Sciatic nerve (tissue), 2 donors: ENCODE measurements around the gene IGF2. TPM values are rescaled to one million over a fixed set of nuclear protein-coding genes. Genes with fewer than 3 reads are reported as not detected.

Experiments used
- ATAC-seq: fragments of 200-7000 bp; cut with Tn5 transposase; one replicate; pipeline ENCODE4 v1.9.1; 2020; ENCODE audit warnings: mild to moderate bottlenecking, moderate library complexity
- DNase-seq: peaks from one replicate; pipeline ENCODE4 v3.0.0-alpha.2; 2020; ENCODE audit warnings: low spot score
- intact Hi-C: fragments of 100-400 bp; cut with DNase I; formaldehyde crosslinking; loops from one replicate; pipeline ENCODE4 v1.14.2; 2022
- total RNA-seq: library from RNA; stranded (reverse); fragmentation: NEBNext Ultra II Directional; extraction: Animal tissue kit (Norgen Biotek cat#: 25700); gene quantifications from one replicate; pipeline ENCODE4 v1.2.1, GENCODE V29; 2021
- donor health status: DM: no; HTN: no; CAD: no.
- donor health status: DM: no; HTN: no; CAD: no.

Gene IGF2
- total RNA-seq, 1 donor from 2014 or later: 473 TPM

DNA sequence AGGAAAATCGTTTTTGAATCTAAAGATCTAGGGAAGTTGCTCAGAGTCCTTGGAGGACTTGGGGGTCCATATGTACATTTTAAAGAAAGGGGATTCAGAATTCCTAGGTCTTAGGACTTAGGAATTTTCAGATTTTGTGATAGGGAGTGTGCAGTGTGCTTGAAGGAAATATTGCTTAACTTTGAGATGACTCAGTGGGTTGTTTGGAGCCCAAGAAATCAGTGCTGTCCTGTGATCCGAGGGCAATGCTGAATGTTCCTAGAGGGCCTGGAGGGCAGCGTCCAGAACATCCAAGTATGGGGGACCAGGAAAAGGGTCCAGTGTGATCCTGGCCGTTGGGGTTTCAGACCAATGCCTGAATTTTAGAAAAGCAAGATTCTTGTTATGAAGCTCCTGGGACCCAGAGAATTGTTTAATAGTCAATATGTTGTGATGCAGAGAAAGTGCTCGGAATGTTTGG, 3.1 kb upstream of the IGF2 start:
- ATAC-seq (no peak), DNase-seq (no peak)
- intact Hi-C loops: no loop called here

- ATAC-seq (no peak), DNase-seq (no peak)
- intact Hi-C loops: no loop called here
Measured at GRCh38 chr11:2140411-2141400, 1.5 kb upstream of the IGF2 start.

GRCh38 chr11:2139621-2140337, 590 bp upstream of the IGF2 start:
- no peak for DNase-seq
- no peak for ATAC-seq
- intact Hi-C loops: no loop called here

GRCh38 chr11:2138431-2139122, 612 bp downstream of the IGF2 start:
- DNase-seq (no peak), ATAC-seq (no peak)
- intact Hi-C loops: no loop called here

DNA sequence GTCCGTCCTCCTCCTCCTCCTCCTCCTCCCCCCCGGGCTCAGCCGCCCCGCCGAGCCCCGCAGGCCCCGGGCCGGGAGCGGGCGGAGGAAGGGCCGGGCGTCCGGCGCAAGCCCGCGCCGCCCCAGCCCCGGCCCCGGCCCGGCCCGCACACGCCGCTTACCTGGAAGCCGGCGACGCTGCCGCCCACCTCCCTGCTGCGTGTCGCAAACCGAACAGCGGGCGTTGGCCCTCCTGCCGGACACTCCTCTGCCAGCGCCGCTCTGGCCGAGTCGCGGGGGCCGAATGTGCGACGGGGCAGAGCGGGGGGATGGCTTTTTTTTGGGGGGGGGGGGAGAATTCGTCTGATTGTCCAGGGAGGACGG, 1.1 kb downstream of the IGF2 start:
- no peak for DNase-seq
- intact Hi-C loops: no loop called here
- no peak for ATAC-seq

DNA sequence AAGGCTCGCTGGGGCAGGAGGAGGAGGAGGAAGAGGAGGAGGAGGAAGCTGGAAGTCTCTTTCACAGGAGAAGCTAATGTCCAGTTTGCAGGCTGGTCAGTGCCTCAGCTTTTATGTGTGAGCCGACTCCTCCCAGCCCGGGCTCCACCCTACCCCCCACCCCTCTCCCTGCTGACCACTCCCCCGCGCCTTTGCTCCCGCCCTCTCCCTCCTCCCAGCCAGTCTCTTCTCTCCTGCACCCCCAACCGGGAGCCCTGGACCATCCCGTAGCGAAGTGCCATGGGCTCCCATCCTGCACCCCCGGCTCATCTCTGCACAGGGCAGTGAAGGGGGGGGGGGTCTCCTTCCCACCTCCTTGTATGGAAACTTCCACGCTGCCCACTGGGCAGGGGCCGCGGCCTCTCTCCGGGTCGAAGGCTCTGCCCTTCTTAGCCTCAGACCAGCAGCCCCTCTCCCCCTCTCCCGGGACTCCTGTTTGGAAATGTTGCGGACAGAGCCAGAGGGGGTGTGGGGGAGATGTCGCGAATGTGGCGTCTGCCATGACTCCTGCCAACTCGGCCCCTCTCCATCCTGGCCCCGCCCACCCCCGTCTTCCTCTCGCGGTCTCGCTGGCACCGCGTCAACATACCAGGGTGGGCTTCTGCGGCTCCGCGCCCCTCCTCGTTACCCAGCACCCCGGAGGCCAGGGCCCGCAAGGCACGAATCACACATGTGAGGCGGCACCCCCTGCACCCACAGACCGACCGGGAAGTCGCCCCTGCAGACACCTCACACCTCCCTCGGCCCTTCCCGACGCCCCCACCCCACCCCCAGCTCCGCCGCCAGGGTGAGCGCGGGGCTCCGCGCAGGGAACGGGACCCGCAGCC, 1.8 kb downstream of the IGF2 start:
- ATAC-seq (peak; percentile 89), DNase-seq (peak; percentile 83)
- intact Hi-C loops: no loop called here

- DNase-seq: no peak
- ATAC-seq: no peak
- intact Hi-C loops: no loop called here
Measured at GRCh38 chr11:2136952-2137201, 2.3 kb downstream of the IGF2 start.

- intact Hi-C loops: no loop called here
- DNase-seq (no peak), ATAC-seq (no peak)
Measured at GRCh38 chr11:2136209-2136951, 2.8 kb downstream of the IGF2 start.

GRCh38 chr11:2135648-2136201, 3.5 kb downstream of the IGF2 start:
- no peak for ATAC-seq
- no peak for DNase-seq
- intact Hi-C loops: no loop called here

GRCh38 chr11:2135018-2135569, 4.1 kb downstream of the IGF2 start:
- intact Hi-C loops: no loop called here
- ATAC-seq (no peak), DNase-seq (no peak)

DNA sequence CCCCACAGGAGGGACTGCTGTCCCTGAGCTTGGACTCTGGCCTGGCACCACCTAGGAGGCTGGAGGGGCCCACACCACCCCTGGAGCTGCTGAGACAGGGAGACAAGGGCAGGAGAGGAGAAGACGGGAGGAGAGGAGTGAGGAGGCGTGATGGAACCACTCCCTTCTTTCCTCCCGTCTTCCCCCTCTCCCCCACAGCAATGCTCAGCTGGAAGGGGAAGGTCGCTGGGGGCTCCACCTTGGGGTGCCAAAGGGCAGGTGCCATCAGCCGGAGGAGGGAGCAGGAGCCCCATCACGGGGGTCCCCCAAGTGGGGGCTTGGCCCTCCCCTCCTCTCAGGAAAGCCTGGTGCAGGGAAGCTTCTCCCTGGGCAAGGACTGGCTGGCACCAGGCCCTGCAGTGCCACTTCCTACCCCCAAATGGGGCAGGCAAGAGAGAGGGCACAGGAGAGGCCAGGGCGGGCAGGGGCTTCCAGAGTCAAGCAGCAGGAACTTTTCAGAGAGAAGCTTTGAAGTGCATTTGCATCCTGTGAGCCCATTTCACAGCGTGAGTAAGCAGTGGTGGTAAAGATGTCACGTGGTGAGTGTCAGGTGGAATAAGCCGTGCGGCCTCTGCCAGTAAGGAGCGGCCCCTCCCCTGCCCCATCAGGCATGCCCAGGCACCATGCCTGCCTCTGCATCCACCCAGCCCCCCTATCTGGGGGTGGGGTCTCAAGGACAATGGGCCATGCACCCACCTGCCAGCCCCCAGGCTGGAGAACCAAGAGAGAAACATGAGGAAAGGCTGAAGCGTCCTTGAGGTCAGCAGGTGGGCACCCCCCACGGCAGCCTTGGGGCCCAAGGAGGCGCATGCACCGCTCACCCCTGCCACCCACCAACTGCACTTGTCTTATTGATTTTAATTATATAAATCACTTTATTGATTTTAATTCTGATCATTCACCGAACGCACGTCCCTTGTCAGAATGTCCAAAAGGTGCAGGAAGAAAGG, 4.9 kb downstream of the IGF2 start:
- intact Hi-C loops: no loop called here
- no peak for ATAC-seq
- DNase-seq: no peak

GRCh38 chr11:2133241-2134021, 5.8 kb downstream of the IGF2 start:
- intact Hi-C loops: no loop called here
- ATAC-seq (no peak), DNase-seq (no peak)

DNA sequence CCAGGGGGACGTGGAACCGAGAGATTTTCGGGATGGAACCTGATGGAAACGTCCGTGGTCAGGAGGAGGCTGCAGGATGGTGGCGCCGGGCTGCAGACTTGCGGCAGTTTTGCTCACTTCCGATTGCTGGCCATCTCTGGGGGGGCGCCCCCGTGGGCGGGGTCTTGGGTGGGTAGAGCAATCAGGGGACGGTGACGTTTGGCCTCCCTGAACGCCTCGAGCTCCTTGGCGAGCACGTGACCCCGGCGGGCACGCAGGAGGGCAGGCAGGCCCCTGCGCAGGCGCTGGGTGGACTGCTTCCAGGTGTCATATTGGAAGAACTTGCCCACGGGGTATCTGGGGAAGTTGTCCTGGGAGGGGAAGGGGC, 6.3 kb downstream of the IGF2 start:
- no peak for ATAC-seq
- intact Hi-C loops: no loop called here

GRCh38 chr11:2132246-2132645, 6.9 kb downstream of the IGF2 start:
- DNase-seq: no peak
- intact Hi-C loops: no loop called here
- ATAC-seq: no peak

More for the DNA sequence above, 6.3 kb downstream of the IGF2 start:
- DNase-seq: no peak

DNA sequence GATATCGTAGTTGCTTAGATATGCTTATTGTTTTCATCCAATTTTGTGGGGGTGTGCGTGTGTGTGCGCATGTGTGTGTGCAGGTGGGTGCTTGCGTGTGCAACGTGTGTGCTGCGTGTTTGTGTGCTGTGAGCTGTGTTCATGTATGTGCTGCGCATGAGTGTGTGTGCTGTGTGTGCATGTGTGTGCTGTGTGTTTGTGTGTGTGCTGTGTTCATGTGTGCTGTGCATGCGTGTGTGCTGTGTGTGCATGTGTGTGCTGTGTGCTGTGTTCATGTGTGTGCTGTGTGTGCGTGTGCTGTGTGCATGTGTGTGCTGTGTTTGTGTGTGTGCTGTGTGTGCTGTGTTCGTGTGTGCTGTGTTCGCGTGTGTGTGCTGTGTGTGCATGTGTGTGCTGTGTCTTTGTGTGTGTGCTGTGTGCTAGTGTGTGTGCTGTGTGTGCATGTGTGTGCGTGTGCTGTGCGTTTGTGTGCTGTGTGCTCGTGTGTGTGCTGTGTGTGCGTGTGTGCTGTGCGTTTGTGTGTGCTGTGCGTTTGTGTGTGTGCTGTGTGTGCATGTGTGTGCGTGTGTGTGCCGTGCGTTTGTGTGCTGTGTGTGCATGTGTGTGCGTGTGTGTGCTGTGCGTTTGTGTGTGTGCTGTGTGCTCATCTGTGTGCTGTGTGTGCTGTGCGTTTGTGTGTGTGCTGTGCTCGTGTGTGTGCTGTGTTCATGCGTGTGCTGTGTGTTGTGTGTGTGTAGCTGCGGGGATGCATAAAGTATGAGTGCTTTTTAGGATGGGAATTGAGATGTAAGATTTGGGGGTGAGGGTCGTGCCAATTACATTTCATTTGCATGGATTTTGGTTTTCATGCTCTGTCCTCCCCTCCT, 7.6 kb downstream of the IGF2 start:
- intact Hi-C loops: no loop called here
- no peak for ATAC-seq
- no peak for DNase-seq
